Type B pancreatic cell (in vitro differentiated cells): ENCODE measurements around the gene GNG7. TPM values are rescaled to one million over a fixed set of nuclear protein-coding genes. Genes with fewer than 3 reads are reported as not detected.
"Not testable (repeated sequence)": the region's sequence is repeated elsewhere in the genome, so short reads cannot be mapped to it uniquely, and the experiment has no call there.

ENCODE experiments used
- DNase-seq: peaks from one replicate; pipeline ENCODE4 v3.0.0; 2021; ENCODE audit warnings: mixed read lengths; ENCODE audit not compliant: unreplicated experiment; ENCODE audit errors: extremely low spot score
- H3K27ac Mint-ChIP-seq: 2 replicates; pipeline ENCODE4 v1.8.0; 2021; ENCODE audit warnings: mild to moderate bottlenecking, mixed read lengths
- H3K27me3 Mint-ChIP-seq: 2 replicates; pipeline ENCODE4 v1.8.0; 2021; ENCODE audit warnings: mixed read lengths
- H3K36me3 Mint-ChIP-seq: 2 replicates; pipeline ENCODE4 v1.8.0; 2021; ENCODE audit warnings: mixed read lengths
- H3K4me1 Mint-ChIP-seq: one replicate; pipeline ENCODE4 v1.8.0; 2021; ENCODE audit warnings: mixed read lengths; ENCODE audit not compliant: unreplicated experiment
- H3K4me3 Mint-ChIP-seq: 2 replicates; pipeline ENCODE4 v1.8.0; 2021; ENCODE audit warnings: mild to moderate bottlenecking, mixed read lengths
- H3K9me3 Mint-ChIP-seq: 2 replicates; pipeline ENCODE4 v1.8.0; 2021; ENCODE audit warnings: mixed read lengths
- CTCF ChIP-seq: fragments of 200-600 bp; sonication (generic); conservative IDR thresholded peaks from 2 replicates; pipeline ENCODE4 v1.5.0; 2021; ENCODE audit warnings: antibody characterized with exemption, mild to moderate bottlenecking
- total RNA-seq: library from RNA; stranded (reverse); gene quantifications from 2 replicates; pipeline ENCODE4 v1.2.1, GENCODE V29; 2021; ENCODE audit warnings: low replicate concordance

GNG7 gene
- total RNA-seq, 1 donor from 2014 or later, result 12.2 TPM

- H3K36me3 Mint-ChIP-seq, result no peaks in the 10 kb centered on the region
- TF ChIP-seq CTCF, result no peak
- no peak overlapping the region for H3K27ac Mint-ChIP-seq
- H3K27me3 Mint-ChIP-seq, result peaks cover 14% of the 10 kb centered on the region
- H3K4me3 Mint-ChIP-seq, result no peak overlapping the region
- no peaks in the 10 kb centered on the region for H3K9me3 Mint-ChIP-seq
- no peak for DNase-seq
- H3K4me1 Mint-ChIP-seq, result peaks cover 1% of the 10 kb centered on the region
Observed at GRCh38 chr19:2608602-2608922, 93.9 kb downstream of the GNG7 start.

- H3K27ac Mint-ChIP-seq, result peak overlapping the region; percentile 54
- peaks cover 4% of the 10 kb centered on the region for H3K4me1 Mint-ChIP-seq
- no peaks in the 10 kb centered on the region for H3K9me3 Mint-ChIP-seq
- H3K27me3 Mint-ChIP-seq, result peaks cover 14% of the 10 kb centered on the region
- peak overlapping the region; percentile 2 for H3K4me3 Mint-ChIP-seq
- no peak for DNase-seq
- no peaks in the 10 kb centered on the region for H3K36me3 Mint-ChIP-seq
- no peak for TF ChIP-seq CTCF
Observed at GRCh38 chr19:2607712-2608601, 94.5 kb downstream of the GNG7 start.

- not testable (repeated sequence) for H3K4me3 Mint-ChIP-seq, H3K36me3 Mint-ChIP-seq, DNase-seq, H3K4me1 Mint-ChIP-seq, H3K27ac Mint-ChIP-seq, H3K9me3 Mint-ChIP-seq
- peaks cover 14% of the 10 kb centered on the region for H3K27me3 Mint-ChIP-seq
Observed at GRCh38 chr19:2606774-2607173, 95.7 kb downstream of the GNG7 start.

GRCh38 chr19:2605889-2606288, 96.6 kb downstream of the GNG7 start:
- not testable (repeated sequence) for H3K27ac Mint-ChIP-seq, H3K4me3 Mint-ChIP-seq, H3K4me1 Mint-ChIP-seq, DNase-seq, H3K9me3 Mint-ChIP-seq, H3K36me3 Mint-ChIP-seq
- H3K27me3 Mint-ChIP-seq, result peaks cover 11% of the 10 kb centered on the region

GRCh38 chr19:2604747-2605329, 97.7 kb downstream of the GNG7 start:
- H3K4me1 Mint-ChIP-seq, result peaks cover 7% of the 10 kb centered on the region
- H3K4me3 Mint-ChIP-seq, result no peak overlapping the region
- H3K9me3 Mint-ChIP-seq, result no peaks in the 10 kb centered on the region

GRCh38 chr19:2603334-2603733, 99.2 kb downstream of the GNG7 start:
- H3K27ac Mint-ChIP-seq, result peak overlapping the region; percentile 94
- peaks cover 5% of the 10 kb centered on the region for H3K27me3 Mint-ChIP-seq
- no peak for DNase-seq
- peaks cover 15% of the 10 kb centered on the region for H3K4me1 Mint-ChIP-seq
- H3K4me3 Mint-ChIP-seq, result peak overlapping the region; percentile 84
- no peaks in the 10 kb centered on the region for H3K36me3 Mint-ChIP-seq
- H3K9me3 Mint-ChIP-seq, result no peaks in the 10 kb centered on the region
- TF ChIP-seq CTCF, result no peak

More at GRCh38 chr19:2604747-2605329, 97.7 kb downstream of the GNG7 start:
- no peak for TF ChIP-seq CTCF
- Mint-ChIP-seq H3K36me3 (no peaks in the 10 kb centered on the region), H3K27ac (no peak overlapping the region), H3K27me3 (peaks cover 11% of the 10 kb centered on the region)
- DNase-seq, result no peak
